ENCODE results near the gene LCLAT1.
"Not testable (repeated sequence)": the region's sequence is repeated elsewhere in the genome, so short reads cannot be mapped to it uniquely, and the experiment has no call there.

LCLAT1 gene

GRCh38 chr2:30591186-30591585 lies 144.1 kb downstream of the LCLAT1 start:
- DNase-seq (ENCODE audit: low read depth), result no peak

GRCh38 chr2:30601375-30601774 lies 154.3 kb downstream of the LCLAT1 start:
- DNase-seq (ENCODE audit: low read depth), result no peak

GRCh38 chr2:30605197-30605596 lies 158.2 kb downstream of the LCLAT1 start:
- no peak for DNase-seq (ENCODE audit: low read depth)

- DNase-seq (ENCODE audit: low read depth), result no peak
Observed at GRCh38 chr2:30608643-30609042, 161.6 kb downstream of the LCLAT1 start.

- DNase-seq (ENCODE audit: low read depth), result no peak
Observed at GRCh38 chr2:30611583-30611982, 164.5 kb downstream of the LCLAT1 start.

GRCh38 chr2:30612371-30612770 lies 165.3 kb downstream of the LCLAT1 start:
- DNase-seq (ENCODE audit: low read depth), result no peak

GRCh38 chr2:30613001-30613400 lies 166.0 kb downstream of the LCLAT1 start:
- DNase-seq (ENCODE audit: low read depth), result no peak

- DNase-seq (ENCODE audit: low read depth), result not testable (repeated sequence)
Observed at GRCh38 chr2:30614227-30614626, 167.2 kb downstream of the LCLAT1 start.

- no peak for DNase-seq (ENCODE audit: low read depth)
Observed at GRCh38 chr2:30615926-30616325, 168.9 kb downstream of the LCLAT1 start.

- DNase-seq (ENCODE audit: low read depth), result no peak
Observed at GRCh38 chr2:30620102-30620501, 173.1 kb downstream of the LCLAT1 start.

GRCh38 chr2:30621836-30622235 lies 174.8 kb downstream of the LCLAT1 start:
- no peak for DNase-seq (ENCODE audit: low read depth)

GRCh38 chr2:30622452-30622851 lies 175.4 kb downstream of the LCLAT1 start:
- DNase-seq (ENCODE audit: low read depth), result no peak

- no peak for DNase-seq (ENCODE audit: low read depth)
Observed at GRCh38 chr2:30625276-30625675, 178.2 kb downstream of the LCLAT1 start.

GRCh38 chr2:30625701-30626100 lies 178.7 kb downstream of the LCLAT1 start:
- no peak for DNase-seq (ENCODE audit: low read depth)

- no peak for DNase-seq (ENCODE audit: low read depth)
Observed at GRCh38 chr2:30626397-30626796, 179.4 kb downstream of the LCLAT1 start.

GRCh38 chr2:30627151-30627550 lies 180.1 kb downstream of the LCLAT1 start:
- DNase-seq (ENCODE audit: low read depth), result no peak

GRCh38 chr2:30628341-30628740 lies 181.3 kb downstream of the LCLAT1 start:
- DNase-seq (ENCODE audit: low read depth), result no peak

- no peak for DNase-seq (ENCODE audit: low read depth)
Observed at GRCh38 chr2:30629866-30630265, 182.8 kb downstream of the LCLAT1 start.

GRCh38 chr2:30631051-30631671 lies 184.1 kb downstream of the LCLAT1 start:
- no peak for DNase-seq (ENCODE audit: low read depth)

- no peak for DNase-seq (ENCODE audit: low read depth)
Observed at GRCh38 chr2:30633039-30633438, 186.0 kb downstream of the LCLAT1 start.

- DNase-seq (ENCODE audit: low read depth), result no peak
Observed at GRCh38 chr2:30636311-30636710, 189.3 kb downstream of the LCLAT1 start.

GRCh38 chr2:30639836-30640235 lies 192.8 kb downstream of the LCLAT1 start:
- no peak for DNase-seq (ENCODE audit: low read depth)

GRCh38 chr2:30641765-30642345 lies 194.8 kb downstream of the LCLAT1 start:
- DNase-seq (ENCODE audit: low read depth), result no peak

- DNase-seq (ENCODE audit: low read depth), result not testable (repeated sequence)
Observed at GRCh38 chr2:30643013-30643412, 196.0 kb downstream of the LCLAT1 start.
